ENCODE results near the gene TMEFF2.
"Not testable (repeated sequence)": the region's sequence is repeated elsewhere in the genome, so short reads cannot be mapped to it uniquely, and the experiment has no call there.

Gene TMEFF2

GRCh38 chr2:192183296-192183695, 11.4 kb downstream of the TMEFF2 start:
- no peak for DNase-seq

GRCh38 chr2:192166946-192167345, 27.8 kb downstream of the TMEFF2 start:
- DNase-seq, result no peak

GRCh38 chr2:192165842-192166241, 28.9 kb downstream of the TMEFF2 start:
- DNase-seq, result no peak

DNA sequence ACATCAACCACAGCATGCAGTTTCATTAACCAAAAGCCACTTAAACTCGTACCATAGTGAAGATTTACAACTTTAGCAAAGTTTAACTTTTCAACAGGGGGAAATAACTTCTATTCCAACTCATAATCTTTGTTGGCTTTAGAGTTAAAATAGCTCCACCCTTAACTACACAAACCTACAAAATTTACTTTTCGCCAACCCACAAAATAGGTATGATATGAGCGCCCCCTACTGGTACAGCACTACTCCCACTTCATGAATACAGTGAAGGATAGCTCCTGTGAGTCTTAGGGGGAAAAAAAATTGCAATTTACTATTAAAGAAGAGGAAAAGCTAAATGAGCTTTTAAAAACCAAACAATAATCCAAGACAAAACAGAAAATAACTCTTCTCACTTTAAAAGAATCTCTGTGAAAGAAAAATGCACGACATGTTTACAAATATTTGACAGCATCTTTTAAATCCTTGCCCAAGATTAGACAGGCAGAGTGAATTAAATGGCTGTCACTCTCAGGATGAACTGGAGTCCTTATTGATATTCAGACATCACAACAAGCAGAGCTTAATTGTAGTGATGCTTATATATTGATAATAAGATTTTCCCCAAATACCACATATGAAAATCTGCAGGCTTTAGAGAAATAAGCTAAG, 32.2 kb downstream of the TMEFF2 start:
- DNase-seq, result peak; percentile 79

- DNase-seq, result no peak
Observed at GRCh38 chr2:192161656-192162290, 33.0 kb downstream of the TMEFF2 start.

DNA sequence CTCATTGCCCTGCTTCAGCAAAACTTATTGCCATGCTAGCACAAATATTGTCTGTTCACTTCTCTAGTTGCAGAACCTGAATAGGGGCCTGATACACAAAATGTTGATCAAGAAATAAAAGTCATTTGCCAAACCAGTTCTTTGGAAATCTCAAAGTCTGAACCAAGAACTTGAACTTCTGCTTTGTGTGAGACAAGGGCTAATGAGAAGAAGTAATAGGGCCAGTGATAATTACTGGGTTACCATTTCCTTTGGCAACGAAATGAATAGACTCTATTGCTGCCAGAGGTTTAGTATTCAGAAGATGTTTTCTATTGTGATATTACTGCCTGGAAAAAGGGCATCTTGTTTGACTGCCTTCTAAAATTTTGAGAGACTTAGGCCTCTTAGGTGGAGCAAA, 35.0 kb downstream of the TMEFF2 start:
- DNase-seq, result no peak

DNA sequence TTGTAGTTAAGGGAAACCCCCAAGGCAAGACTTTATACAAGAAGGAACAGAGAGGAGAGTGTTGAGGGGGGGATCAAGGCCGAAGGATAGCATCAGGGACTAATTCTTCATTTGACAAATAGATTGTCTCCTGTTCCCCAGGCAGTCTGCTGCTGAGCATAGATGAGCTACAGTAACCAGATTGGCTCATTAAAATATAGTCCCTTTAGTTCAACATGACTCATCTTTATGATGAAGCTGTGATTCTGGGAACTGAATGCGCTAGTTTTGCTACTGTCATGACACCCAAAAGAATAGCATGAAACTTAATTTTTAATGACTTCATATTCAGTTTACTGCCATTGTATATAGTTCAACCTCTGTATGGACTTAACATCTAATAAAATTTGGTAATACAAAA, 35.5 kb downstream of the TMEFF2 start:
- no peak for DNase-seq

- DNase-seq, result no peak
Observed at GRCh38 chr2:192157776-192158175, 37.0 kb downstream of the TMEFF2 start.

GRCh38 chr2:192155511-192156118, 39.1 kb downstream of the TMEFF2 start:
- no peak for DNase-seq

DNA sequence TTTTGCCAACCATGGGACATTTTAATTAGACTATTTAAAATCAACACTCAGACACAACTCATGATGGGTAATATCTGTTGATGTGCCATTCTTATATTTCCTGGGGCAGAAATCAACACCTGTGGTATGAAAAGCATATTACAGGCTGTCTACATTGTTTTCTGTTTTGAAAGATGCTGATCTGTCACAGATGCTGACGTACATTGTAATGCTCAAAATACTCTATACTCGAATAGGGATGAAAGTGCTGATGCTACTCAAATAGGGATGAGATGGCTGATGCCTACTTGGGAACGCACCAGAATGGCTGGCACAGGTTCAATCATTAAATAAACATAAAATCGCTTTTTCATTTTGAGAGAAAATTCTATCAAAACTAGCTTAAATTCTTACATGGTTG, 41.2 kb downstream of the TMEFF2 start:
- no peak for DNase-seq

- DNase-seq, result no peak
Observed at GRCh38 chr2:192151853-192152252, 42.9 kb downstream of the TMEFF2 start.

GRCh38 chr2:192150166-192150565, 44.6 kb downstream of the TMEFF2 start:
- DNase-seq, result no peak

- no peak for DNase-seq
Observed at GRCh38 chr2:192148620-192149321, 46.0 kb downstream of the TMEFF2 start.

GRCh38 chr2:192148241-192148619, 46.5 kb downstream of the TMEFF2 start:
- no peak for DNase-seq

DNA sequence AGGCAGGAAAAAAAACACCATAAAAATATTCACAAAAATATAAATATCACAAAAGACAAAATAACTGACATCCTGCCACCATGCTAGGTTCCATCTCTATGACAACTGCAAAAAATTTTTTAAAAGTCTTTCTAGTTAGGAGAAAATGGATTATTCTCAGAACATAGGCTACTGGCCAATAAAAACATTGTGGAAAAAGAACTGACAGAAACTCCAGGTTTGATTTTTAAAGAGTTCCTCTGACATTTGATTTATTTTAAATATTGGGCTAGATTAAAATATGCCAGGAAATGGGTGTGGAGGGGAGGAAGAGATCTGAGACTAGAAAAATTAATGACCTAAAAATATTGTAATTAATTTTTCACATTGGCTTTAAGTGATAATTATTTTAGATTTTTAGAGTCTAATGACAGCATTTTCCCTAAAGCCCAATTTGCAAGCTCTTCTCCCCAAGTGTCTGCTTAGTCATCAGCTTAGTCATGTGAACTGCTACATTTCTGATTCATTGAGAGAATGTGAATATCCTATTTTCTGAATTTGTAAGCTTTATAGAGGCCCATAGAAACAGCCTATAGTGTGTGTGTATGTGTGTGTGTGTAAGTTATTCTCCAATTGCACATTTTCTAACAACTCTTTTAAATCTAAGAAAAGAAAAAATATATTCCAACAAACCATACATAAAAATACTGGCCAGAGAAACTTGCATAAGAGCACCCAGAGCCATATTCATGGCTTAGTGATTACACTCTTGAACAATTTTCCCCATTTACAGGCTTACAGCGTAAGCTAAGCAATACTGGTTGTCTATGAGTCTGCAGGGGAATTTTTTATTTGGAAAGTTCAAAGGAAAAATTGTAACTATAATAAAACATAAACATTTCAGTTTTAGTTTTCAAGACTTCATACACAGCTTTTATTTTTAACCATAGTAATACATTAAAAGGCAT, 48.4 kb downstream of the TMEFF2 start:
- no peak for DNase-seq

DNA sequence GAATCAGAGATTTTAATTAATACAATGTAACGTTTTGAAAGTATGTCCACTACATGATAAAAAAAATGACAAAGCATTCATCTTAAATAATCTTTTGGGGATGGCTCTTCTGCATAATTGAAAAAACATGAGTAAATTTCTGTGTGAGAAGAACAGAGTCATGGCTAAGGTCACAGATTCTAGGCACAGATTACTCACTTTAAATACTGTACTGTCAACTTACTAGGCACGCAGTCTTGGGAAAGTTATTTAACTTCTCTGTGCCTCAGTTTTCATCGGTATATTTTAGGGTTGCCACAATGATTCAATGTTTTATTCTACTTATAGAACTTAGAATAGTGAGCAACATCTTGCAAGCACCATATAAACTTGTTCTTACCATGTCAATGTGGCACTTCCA, 49.2 kb downstream of the TMEFF2 start:
- no peak for DNase-seq

GRCh38 chr2:192140236-192140839, 54.4 kb downstream of the TMEFF2 start:
- DNase-seq, result no peak

DNA sequence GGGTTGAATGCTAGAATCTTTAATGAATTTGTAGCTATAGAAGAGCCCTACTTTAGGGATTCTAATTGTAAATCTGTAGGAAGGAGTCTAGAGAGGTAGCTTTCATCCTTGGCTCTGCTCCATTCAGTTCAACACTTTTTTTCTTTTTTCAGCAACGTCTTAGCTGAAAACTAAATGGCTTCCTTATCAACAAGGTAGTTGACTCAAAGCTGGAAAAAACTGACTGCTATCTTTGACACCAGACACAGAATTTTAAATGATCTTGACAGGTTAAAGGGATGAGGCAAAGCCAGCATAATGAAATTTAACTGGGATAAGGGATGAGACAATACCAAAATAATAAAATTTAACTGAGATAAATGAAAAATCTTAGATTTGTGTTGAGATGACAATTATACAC, 54.9 kb downstream of the TMEFF2 start:
- DNase-seq, result no peak

DNA sequence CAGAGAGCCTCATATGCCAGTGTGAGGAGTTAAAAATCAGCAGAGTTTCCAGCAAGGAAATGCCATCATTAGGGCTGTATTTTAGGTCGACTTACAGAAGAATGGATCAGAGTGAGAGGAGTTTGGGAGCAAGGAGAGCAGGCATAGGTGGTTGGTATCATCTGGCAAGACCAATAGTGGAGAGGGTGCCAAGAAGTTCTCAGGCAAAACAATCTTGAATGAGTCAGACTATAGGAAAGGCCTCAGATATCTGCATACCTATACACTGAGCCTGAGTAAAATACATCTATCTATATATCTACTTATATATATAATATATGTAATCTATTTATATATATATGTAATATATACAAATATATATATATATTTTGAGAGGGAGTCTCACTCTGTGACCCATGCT, 57.3 kb downstream of the TMEFF2 start:
- DNase-seq, result no peak

GRCh38 chr2:192132604-192133003, 62.1 kb downstream of the TMEFF2 start:
- not testable (repeated sequence) for DNase-seq

GRCh38 chr2:192130312-192130711, 64.4 kb downstream of the TMEFF2 start:
- not testable (repeated sequence) for DNase-seq

- DNase-seq, result peak; percentile 62
Observed at GRCh38 chr2:192128655-192129054, 66.1 kb downstream of the TMEFF2 start.

Data from midbrain (tissue), 1 donor.